Mesenteric fat pad (tissue), 1 donor: Measurements from ENCODE around the gene DACT2. TPM values are rescaled to one million over a fixed set of nuclear protein-coding genes. Genes with fewer than 3 reads are reported as not detected.
"Not testable (repeated sequence)": the region's sequence is repeated elsewhere in the genome, so short reads cannot be mapped to it uniquely, and the experiment has no call there.

Source experiments
- DNase-seq: peaks from one replicate; pipeline ENCODE4 v3.0.0-alpha.2; 2020; ENCODE audit warnings: low spot score
- total RNA-seq: library from RNA; stranded (reverse); fragmentation: NEBNext Ultra II Directional; extraction: Animal tissue kit (Norgen Biotek cat#: 25700); gene quantifications from one replicate; pipeline ENCODE4 v1.2.1, GENCODE V29; 2021
- donor health status: DM: yes; HTN: yes; CAD: no.

Gene DACT2
- total RNA-seq, 1 donor from 2014 or later: 0.48 TPM

GRCh38 chr6:168283686-168284025, 35.9 kb downstream of the DACT2 start:
- peak; percentile 67 for DNase-seq

- peak; percentile 86 for DNase-seq
Measured at GRCh38 chr6:168282985-168283685, 36.4 kb downstream of the DACT2 start.

GRCh38 chr6:168281826-168282225, 37.8 kb downstream of the DACT2 start:
- peak; percentile 82 for DNase-seq

GRCh38 chr6:168281314-168281713, 38.3 kb downstream of the DACT2 start:
- DNase-seq: not testable (repeated sequence)

- peak; percentile 73 for DNase-seq
Measured at GRCh38 chr6:168280899-168281245, 38.7 kb downstream of the DACT2 start.

- peak; percentile 35 for DNase-seq
Measured at GRCh38 chr6:168280020-168280898, 39.3 kb downstream of the DACT2 start.

GRCh38 chr6:168279403-168279935, 40.1 kb downstream of the DACT2 start:
- peak; percentile 86 for DNase-seq

- DNase-seq: peak; percentile 83
Measured at GRCh38 chr6:168278904-168279303, 40.7 kb downstream of the DACT2 start.

- DNase-seq: no peak
Measured at GRCh38 chr6:168277274-168277669, 42.3 kb downstream of the DACT2 start.

- DNase-seq: no peak
Measured at GRCh38 chr6:168276576-168277273, 42.9 kb downstream of the DACT2 start.

- no peak for DNase-seq
Measured at GRCh38 chr6:168275168-168275567, 44.4 kb downstream of the DACT2 start.

GRCh38 chr6:168274037-168274952, 45.3 kb downstream of the DACT2 start:
- DNase-seq: no peak

GRCh38 chr6:168273441-168274036, 46.0 kb downstream of the DACT2 start:
- no peak for DNase-seq

GRCh38 chr6:168272415-168273325, 46.9 kb downstream of the DACT2 start:
- DNase-seq: no peak

GRCh38 chr6:168270274-168271172, 49.1 kb downstream of the DACT2 start:
- no peak for DNase-seq

- DNase-seq: no peak
Measured at GRCh38 chr6:168269455-168270243, 49.9 kb downstream of the DACT2 start.

GRCh38 chr6:168268755-168269154, 50.8 kb downstream of the DACT2 start:
- no peak for DNase-seq
